GM19468 (cell line): ENCODE results near the gene EIF4E1B.

ENCODE experiments used
- ATAC-seq: cut with Tn5 transposase; IDR thresholded peaks from one replicate; pipeline ENCODE4 v1.9.1; 2021; ENCODE audit warnings: mild to moderate bottlenecking, moderate library complexity, moderate number of reproducible peaks; ENCODE audit not compliant: unreplicated experiment; ENCODE audit errors: extremely low read depth

The EIF4E1B gene

GRCh38 chr5:176644878-176645670 is 14.6 kb downstream of the EIF4E1B start:
- ATAC-seq: no peak

GRCh38 chr5:176646049-176646706 is 15.7 kb downstream of the EIF4E1B start:
- ATAC-seq: no peak

- ATAC-seq: no peak
Observed at GRCh38 chr5:176646707-176647029, 16.2 kb downstream of the EIF4E1B start.

DNA sequence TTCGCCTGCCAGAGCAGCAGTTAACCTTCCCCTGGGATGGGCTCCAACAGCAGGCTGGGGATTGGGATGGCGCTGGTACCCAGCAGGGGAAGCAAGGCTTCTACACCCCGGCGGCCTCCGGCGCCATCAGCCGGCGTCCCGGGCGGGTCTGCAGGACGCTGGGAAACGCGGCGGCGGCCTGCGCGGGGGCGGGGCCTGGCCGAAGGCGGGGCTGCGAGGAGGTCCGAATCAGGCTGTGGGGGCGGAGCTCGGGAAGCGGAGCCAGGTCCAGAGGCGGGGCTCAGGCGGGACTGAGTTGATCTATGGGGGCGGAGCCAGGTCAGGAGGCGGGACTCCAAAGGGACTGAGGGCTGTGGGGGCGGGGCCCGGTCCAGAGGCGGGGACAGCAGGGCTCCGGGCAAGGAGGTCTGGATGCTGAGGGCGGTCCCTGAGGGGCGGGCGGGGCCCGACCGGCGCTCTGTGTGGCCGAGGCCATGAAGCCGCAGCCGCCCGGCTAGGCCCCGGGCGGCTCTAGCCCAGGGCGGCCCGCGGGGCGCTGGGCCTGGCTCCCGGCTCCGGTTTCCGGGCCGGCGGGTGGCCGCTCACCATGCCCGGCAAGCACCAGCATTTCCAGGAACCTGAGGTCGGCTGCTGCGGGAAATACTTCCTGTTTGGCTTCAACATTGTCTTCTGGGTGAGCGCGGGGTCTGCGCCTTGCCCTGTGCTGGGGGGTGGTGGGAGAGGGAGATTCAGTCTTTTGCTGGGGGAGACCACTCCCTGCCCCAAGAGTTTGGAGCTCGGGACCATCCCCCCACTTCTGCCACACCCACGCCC is 16.8 kb downstream of the EIF4E1B start, which contains the start of gene TSPAN17:
TSPAN17 (plus strand) TSS at position 455 of the 813 bp plus-strand sequence; CDS start at position 587, 132 bp downstream.
- ATAC-seq: peak; percentile 87

GRCh38 chr5:176647843-176648473 is 17.5 kb downstream of the EIF4E1B start:
- no peak for ATAC-seq

GRCh38 chr5:176648474-176649194 is 18.2 kb downstream of the EIF4E1B start:
- ATAC-seq: no peak

- ATAC-seq: no peak
Observed at GRCh38 chr5:176650354-176650884, 19.9 kb downstream of the EIF4E1B start.

DNA sequence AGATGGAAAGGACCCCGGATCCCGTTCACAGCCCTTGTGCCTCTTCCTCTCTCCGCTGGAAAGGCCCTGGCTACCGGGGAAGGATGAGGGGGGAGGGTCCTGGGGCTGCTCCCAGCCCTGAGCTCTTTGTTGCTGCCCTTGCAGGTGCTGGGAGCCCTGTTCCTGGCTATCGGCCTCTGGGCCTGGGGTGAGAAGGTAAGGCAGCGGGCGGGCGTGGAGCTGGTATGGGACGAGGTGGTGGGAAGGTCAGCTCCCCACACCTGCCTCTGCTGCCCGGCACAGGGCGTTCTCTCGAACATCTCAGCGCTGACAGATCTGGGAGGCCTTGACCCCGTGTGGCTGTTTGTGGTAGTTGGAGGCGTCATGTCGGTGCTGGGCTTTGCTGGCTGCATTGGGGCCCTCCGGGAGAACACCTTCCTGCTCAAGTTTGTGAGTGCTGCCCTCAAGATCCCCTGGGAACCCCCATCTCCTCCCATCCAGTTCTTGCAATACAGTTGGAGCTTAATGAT is 21.1 kb downstream of the EIF4E1B start:
- no peak for ATAC-seq

DNA sequence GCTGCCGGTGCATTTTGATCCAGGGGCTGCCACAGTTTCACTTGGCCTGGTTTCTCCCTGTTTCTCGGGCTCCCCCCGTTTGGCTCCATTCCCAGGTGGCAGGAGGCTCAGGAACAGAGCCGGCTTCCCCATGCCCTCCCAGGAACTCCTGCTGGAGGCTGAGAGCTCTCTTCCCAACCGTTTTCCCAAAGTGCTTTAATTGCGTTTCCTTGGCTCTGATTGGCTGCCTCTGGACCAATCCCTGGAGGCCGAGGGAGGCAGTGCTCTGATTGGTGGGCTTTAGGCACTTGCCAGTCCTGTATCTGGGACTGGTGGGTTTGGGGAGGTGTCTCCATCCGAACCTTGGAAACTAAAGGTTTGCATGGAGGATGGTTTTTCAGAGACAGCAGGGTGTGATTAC is 21.7 kb downstream of the EIF4E1B start:
- ATAC-seq: no peak

DNA sequence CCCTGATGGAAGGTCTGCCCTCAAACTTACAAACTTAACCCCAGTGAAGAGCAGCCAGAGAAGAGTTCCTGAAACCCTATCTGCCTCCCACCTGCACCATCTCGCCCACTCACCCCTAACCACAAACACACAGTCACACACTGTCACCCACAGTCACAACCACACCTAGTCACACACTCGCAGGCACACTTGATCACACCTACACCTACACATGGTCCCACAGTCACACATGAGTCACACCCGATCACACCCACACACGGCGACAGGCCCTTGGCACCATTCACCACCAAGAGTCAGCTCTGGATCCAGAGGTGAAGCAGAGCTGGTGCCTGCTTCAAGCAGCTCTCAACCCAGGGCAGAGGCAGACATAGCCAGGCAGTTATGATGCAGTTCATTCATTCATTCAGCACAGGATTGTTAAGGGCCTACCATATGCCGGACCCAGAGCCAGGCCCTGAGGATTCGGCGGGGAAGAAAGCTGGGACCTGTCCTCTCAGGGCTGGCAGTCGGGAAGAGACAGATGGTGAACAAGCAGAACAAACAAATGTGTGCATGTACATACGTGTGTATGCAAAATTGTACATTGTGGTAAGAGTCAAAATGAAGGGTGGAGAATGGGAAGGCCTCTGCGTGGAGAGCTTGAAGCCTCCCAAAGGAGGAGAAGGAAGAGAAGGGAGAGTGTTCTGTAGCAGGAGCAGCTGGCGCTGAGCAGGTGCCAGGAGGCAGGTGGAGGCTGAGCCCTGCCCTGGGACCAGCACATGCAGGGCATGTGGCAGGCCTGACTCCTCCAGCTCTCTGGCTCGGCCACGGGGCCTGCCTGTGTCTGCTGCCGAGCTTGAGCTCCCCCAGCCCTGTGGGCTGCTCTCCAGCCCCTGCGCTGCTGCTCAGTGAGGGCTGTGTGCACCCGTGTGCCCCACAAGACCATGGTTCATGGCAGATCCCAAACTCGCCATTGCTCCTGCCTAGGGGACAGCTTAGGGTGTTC is 23.2 kb downstream of the EIF4E1B start:
- no peak for ATAC-seq

- ATAC-seq: no peak
Observed at GRCh38 chr5:176654856-176655255, 24.4 kb downstream of the EIF4E1B start.

- ATAC-seq: no peak
Observed at GRCh38 chr5:176656467-176656990, 26.1 kb downstream of the EIF4E1B start.

DNA sequence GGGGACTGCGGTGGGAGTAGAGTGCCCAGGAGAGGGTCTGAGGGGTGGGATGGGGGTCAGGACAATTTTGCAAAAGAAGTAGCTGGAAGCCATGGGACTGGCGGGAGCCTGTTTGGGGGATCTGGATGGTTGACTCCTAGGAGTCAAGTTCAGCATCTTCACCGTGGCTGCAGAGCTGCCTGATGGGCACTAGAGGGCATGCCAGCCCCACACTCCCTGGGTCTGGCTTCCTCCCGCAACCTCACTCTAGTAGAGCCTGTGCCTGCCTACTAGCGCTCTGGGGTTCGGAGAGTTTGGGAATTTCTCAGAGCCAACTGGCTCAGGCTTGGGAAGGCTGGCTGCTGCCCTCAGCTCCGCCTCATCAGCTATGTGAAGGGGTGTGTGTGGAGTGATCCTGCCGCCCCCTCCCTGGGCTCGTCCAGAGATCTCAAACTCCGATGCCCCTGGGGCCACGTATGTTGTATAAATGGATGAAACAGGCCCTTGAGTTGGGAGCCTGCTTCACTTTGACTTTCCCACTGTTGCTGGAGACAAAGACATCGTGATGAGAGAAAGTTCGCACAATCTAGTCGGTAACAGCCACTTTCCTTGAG is 27.6 kb downstream of the EIF4E1B start:
- ATAC-seq: no peak

- ATAC-seq: no peak
Observed at GRCh38 chr5:176658817-176659511, 28.5 kb downstream of the EIF4E1B start.

DNA sequence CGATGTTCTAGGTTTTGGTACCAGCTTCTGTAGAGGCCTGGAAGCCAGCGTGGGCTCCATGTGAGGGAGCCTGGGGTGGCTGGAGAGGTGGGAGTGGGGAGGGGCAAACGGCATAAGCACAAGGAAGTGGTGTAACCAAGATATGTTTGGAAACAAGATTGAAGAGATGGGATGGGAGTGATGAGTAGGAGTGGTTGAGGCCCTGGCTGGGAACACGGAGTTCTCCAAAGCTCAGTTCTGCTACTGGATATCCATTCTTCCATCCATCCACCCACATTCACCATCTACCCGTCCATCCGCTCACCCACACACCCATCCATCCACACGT is 29.0 kb downstream of the EIF4E1B start:
- ATAC-seq: no peak

DNA sequence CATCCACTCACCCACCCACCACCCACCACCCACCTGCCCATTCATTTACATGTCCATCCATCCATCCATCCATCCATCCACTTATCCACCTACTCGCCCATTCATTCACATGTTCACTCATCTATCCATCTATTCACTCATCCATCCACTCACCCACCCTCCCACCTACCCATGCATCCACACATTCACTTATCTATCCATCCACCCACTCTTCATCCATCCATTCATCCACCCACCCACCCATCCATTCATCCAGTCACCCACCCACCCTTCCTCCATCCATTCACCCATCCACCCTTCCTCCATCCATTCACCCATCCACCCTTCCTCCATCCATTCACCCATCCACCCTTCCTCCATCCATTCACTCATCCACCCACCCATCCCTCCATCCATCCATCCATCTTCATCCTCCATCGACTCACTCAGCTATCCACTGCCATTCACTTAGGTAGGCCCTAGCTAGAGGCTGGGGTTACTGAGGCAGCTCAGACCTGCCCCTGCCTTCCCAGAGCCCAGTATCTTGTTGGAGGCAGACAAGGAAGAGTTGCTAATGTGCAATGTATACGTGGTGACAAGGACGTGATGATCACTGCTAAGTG is 29.5 kb downstream of the EIF4E1B start:
- no peak for ATAC-seq

- no peak for ATAC-seq
Observed at GRCh38 chr5:176660530-176660859, 30.0 kb downstream of the EIF4E1B start.
